Measurements from ENCODE around the gene SCGB3A1. TPM values are rescaled to one million over a fixed set of nuclear protein-coding genes. Genes with fewer than 3 reads are reported as not detected.

The SCGB3A1 gene
- total RNA-seq, 2 donors from 2014 or later, result not detected

- H3K4me1 ChIP-seq, result peaks cover 0 to 5% of the 10 kb centered on the region in 2 donors
- TF ChIP-seq CTCF (IDR thresholded peaks at IDR 0.05), result no peak
- no peaks in the 10 kb centered on the region for H3K36me3 ChIP-seq
- no peaks in the 10 kb centered on the region for H3K27me3 ChIP-seq
- H3K4me3 ChIP-seq, result peak overlapping the region in 1 of 2 donors; percentile 30
- no peaks in the 10 kb centered on the region for H3K9me3 ChIP-seq
- H3K27ac ChIP-seq, result no peak overlapping the region
- no peak for DNase-seq (ENCODE audit: low spot score)
These were observed 27.2 kb upstream of the SCGB3A1 start for GRCh38 chr5:180618487-180618828.

DNA sequence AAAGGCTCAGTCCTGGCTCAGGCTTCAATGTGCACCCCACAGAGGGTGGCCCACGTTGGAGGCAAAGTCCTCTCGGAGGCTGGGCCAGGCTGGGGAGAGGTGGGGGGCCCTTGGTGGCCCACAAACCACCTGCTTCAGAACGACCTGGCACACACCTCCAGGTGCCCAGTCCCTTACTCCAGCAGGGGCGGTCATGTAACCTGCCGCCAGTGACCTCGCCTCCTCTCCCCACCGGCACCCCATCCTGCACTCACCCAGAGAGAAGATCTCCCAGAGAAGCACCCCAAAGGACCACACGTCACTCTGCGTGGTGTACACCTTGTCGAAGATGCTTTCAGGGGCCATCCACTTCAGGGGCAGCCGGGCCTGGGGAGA lies 22.5 kb upstream of the SCGB3A1 start:
- no peak for TF ChIP-seq CTCF (IDR thresholded peaks at IDR 0.05)
- H3K9me3 ChIP-seq, result no peaks in the 10 kb centered on the region
- H3K27me3 ChIP-seq, result no peaks in the 10 kb centered on the region
- no peaks in the 10 kb centered on the region for H3K36me3 ChIP-seq
- no peak overlapping the region for H3K27ac ChIP-seq
- H3K4me3 ChIP-seq, result no peak overlapping the region
- DNase-seq (ENCODE audit: low spot score), result no peak
- peaks cover 0 to 4% of the 10 kb centered on the region in 2 donors for H3K4me1 ChIP-seq

GRCh38 chr5:180613188-180613813 lies 22.0 kb upstream of the SCGB3A1 start:
- no peak overlapping the region for H3K4me3 ChIP-seq
- H3K9me3 ChIP-seq, result no peaks in the 10 kb centered on the region
- no peaks in the 10 kb centered on the region for H3K4me1 ChIP-seq
- no peaks in the 10 kb centered on the region for H3K36me3 ChIP-seq
- no peaks in the 10 kb centered on the region for H3K27me3 ChIP-seq
- DNase-seq (ENCODE audit: low spot score), result no peak
- H3K27ac ChIP-seq, result no peak overlapping the region
- no peak for TF ChIP-seq CTCF (IDR thresholded peaks at IDR 0.05)

DNA sequence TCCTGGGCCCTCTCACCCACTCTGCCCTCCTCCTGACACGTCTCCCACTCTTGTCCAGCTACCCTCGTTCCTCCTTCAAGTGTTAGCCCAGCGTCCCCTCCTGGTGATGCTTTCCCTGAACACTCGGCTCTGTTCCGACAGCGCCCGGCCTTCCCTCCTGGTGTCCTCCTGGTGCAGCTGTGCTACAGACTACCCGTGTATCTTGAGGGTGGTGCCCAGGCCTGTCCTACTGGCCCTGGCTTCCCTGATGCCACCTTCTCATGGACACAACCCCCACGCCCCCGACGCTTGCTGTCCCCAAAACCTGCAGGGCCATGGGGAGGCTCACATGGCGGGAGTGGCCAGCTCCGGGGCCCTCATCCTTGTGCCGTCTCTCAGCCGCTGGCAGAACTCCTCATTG lies 21.4 kb upstream of the SCGB3A1 start:
- TF ChIP-seq CTCF (IDR thresholded peaks at IDR 0.05), result no peak
- Histone ChIP-seq H3K27me3 (no peaks in the 10 kb centered on the region), H3K4me3 (no peak overlapping the region), H3K27ac (no peak overlapping the region), H3K9me3 (no peaks in the 10 kb centered on the region), H3K36me3 (no peaks in the 10 kb centered on the region), H3K4me1 (no peaks in the 10 kb centered on the region)
- DNase-seq (ENCODE audit: low spot score), result no peak

DNA sequence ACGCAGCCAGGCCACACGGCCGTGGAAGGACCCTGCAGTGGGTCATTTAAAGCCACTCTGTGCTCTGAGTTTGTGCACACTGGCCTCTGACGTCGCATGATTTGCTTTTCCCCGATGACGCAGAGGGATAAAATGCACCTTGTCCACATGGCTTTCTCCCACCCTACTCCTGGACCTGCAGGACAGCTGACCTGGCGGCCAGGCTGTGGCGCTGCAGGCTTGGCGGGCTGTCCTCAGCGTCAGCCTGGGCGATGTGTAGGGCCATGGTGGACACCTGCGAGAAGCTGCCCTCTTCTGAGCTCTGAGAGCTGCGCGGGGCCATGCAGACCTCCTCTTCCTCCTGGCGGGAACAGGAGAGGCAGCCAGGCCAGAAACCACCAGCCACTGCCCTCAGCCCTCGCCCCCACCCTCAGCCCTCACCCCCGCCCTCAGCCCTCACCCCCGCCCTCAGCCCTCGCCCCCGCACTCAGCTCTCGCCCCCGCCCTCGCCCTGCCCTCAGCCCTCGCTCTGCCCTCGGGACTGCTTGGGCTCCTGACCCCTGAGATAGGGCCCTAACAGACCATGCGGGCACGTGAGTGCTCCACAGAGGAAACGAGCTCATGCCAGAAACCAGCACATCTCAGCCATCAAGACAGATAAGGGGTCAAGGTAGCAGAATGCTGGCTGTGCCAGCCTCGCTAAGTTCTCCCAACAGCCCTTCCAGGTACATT lies 20.0 kb upstream of the SCGB3A1 start:
- DNase-seq (ENCODE audit: low spot score), result no peak
- H3K9me3 ChIP-seq, result no peaks in the 10 kb centered on the region
- no peak overlapping the region for H3K4me3 ChIP-seq
- TF ChIP-seq CTCF (IDR thresholded peaks at IDR 0.05), result no peak
- H3K27me3 ChIP-seq, result no peaks in the 10 kb centered on the region
- no peaks in the 10 kb centered on the region for H3K36me3 ChIP-seq
- H3K27ac ChIP-seq, result no peak overlapping the region
- no peaks in the 10 kb centered on the region for H3K4me1 ChIP-seq

Data from right atrium auricular region (tissue), 2 donors.